ENCODE results near the gene THSD7A.
A peak's percentile ranks its signal among the peaks of the same experiment; 100 is the strongest.

The THSD7A gene

GRCh38 chr7:11492307-11492706 lies 339.7 kb downstream of the THSD7A start:
- peak; percentile 85 for DNase-seq

DNA sequence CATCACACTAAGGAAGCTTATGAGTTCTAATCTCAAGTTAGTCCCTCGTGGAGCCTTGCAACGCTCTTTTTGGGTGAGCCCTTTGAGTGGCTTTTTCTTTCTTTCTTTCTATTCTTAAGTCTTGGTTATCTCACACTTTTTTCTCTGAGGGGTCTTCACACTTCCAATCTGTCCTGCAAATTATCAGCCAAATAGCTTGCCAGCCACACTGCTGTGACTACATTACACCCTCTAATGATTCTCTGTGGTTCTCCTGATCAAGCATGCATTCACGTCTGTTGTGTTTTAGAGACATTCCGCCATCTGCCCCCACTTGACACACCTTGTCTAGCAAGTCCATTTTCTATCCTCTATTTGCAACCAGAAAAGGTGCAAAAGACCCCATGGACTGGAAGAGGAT lies 340.2 kb downstream of the THSD7A start:
- DNase-seq = no peak

DNA sequence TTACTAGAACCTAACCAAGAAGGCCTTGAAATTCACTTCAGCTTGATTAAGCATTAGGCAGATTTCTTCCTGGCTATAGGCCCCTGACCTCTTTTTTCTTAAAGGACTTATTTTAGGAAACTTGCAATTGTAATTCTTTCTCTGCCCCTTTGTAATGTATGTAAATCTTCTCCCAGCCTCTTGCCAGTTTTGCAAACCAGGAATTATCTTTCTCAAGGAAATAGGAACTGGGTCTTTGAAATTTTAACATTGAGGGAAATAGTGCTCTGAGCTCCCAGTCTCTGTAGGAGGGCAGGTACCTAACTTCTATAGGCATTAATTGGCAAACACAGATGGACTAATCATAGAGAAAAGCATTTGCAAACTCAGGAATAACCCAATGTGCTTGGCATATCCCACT lies 342.7 kb downstream of the THSD7A start:
- no peak for DNase-seq

DNA sequence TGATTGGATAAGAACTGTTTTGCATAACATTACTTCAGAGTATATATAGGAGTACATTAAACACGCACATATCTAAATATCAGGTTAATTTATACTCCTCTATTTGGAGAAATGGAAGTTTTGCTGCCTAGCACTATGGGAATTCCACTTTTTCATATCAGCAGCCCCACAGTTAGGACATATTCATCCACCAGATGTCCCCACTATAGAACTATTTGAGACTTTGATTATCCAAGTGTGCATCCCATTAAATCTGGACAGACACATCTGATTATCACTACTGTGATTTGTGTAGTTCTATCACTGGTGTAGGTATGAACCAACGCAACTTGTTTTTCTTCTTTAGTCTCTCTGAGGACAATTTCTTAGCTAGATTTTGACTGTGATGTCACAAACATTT lies 345.7 kb downstream of the THSD7A start:
- no peak for DNase-seq

GRCh38 chr7:11485636-11486035 lies 346.4 kb downstream of the THSD7A start:
- no peak for DNase-seq

GRCh38 chr7:11480143-11480542 lies 351.9 kb downstream of the THSD7A start:
- DNase-seq = peak; percentile 0

- DNase-seq = peak; percentile 66
These were observed 353.1 kb downstream of the THSD7A start for GRCh38 chr7:11478882-11479281.

GRCh38 chr7:11478426-11478825 lies 353.6 kb downstream of the THSD7A start:
- DNase-seq = peak; percentile 77

GRCh38 chr7:11474902-11475585 lies 357.0 kb downstream of the THSD7A start:
- peak; percentile 0 for DNase-seq

DNA sequence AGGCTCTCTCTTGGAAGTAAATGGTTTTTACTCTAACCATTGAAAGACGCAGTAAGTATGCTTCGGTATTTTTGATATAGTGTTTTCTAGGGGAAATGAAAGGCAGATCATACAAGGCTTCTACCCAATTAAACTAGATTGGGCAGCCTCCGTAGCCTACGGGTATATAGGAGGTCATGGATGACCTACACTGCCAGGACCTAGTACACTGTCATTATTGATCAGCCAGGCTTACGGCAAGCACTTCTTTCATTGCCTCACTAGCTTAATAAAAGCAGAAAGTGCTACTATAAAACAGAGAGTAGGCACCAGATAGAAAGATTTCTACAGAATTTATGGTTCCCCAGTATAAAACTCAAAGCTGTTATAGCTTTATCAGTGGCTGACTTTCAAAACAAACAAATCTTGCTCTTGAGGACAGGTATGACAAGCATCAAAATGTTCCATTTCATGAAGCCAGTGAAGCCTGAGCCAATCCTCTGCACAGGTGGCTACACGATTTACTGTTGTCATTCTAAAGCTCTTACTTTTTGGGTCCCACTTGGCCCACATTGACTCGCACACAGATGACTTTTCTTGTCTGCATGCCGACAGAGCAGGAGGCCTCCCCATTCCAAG lies 358.1 kb downstream of the THSD7A start:
- DNase-seq = no peak

DNA sequence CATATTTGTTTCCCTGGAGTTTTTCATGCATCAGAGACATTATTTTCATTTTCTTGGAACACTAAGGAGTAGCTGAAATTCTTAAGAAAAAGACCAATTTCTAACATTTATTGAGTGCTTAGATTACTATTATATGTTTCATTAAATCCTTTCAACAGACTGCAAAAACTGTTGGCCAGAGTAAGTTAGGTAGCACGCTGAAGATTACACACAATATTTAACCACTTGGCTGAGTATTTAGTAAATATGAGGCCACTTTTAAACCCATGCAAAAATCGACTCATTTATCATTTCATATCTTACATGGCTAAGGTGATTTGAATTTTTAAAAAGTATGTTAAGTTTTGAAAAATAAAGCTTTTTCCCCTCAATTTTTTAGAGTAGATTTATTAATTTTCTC lies 358.8 kb downstream of the THSD7A start:
- DNase-seq = no peak

DNA sequence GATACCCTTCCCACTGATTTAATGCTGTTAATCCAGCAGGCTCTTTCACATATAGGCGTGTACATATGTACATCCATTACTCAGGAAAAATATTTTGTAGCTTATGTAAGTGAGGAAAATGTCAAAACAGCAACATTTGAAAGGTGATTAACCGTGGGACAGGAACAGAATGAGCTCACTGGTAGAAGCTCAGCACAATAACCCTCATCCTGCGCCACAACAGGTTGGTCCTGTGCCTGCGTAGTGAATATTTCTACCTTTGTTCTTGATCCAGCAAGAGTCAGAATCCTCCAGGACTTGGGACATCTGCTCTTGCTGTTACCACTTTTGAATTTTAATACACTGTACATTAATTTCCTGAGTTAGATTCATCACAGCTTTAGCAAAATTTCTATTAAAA lies 359.4 kb downstream of the THSD7A start:
- no peak for DNase-seq

GRCh38 chr7:11471255-11471654 lies 360.7 kb downstream of the THSD7A start:
- DNase-seq = no peak

DNA sequence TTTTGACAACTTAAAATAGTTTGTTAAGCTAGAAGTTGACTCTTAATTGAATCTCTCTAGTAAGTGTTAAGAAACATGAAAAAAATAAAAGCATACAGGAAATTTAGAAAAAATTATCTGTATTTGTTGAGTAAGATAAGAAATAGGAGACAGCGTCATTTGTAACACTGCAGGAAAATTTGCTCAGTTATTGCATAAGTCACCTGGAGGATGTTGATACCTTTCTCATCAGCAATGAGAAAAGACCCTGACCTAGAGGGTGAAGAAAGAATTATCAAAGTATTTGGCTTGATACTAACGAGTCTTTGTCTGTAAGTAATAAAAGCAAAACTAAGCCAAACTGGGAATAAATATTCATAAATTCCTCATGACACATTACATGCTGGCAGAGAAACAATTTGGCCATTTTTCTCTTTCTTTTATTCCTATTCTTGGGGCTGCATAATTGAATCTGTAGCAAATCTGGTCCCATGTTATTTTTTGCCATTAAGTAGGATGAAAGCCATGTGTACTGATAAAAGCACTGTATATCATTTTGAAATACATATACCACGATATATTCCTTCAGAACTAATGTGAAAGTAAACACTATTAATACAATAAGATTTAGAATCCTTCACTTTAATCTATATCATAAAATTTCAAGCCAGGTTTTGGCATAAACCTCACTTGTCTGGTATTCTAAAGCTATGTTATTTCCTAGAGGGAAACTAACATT lies 362.8 kb downstream of the THSD7A start:
- no peak for DNase-seq

DNA sequence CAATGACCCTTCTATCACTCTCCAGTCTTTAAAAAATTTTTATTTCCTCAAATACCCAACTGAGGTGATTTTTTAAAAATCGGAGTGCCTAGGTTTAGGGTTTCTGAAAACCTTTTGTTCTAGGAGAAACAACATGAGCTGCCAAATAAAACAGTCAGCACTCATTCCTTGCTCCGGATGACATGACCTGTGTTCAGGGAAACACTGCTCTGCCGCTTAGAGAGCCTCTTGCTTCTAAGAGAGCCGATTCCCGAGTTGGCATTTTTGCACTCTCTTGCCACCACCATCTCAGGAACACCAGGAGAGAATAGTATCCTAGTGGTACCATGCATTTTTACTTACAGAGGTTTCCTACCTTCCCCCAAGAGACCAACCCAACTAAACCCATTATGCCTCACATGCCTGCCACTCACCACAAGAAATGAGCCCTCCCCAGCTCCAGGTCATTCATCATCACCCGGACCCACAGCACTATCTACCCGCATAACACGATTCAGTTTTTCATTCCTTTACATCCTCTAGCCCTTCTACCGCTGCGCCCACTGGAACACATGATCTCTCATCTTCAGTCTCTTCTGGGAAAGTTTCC lies 365.4 kb downstream of the THSD7A start:
- no peak for DNase-seq

- DNase-seq = no peak
These were observed 367.4 kb downstream of the THSD7A start for GRCh38 chr7:11464624-11465023.

DNA sequence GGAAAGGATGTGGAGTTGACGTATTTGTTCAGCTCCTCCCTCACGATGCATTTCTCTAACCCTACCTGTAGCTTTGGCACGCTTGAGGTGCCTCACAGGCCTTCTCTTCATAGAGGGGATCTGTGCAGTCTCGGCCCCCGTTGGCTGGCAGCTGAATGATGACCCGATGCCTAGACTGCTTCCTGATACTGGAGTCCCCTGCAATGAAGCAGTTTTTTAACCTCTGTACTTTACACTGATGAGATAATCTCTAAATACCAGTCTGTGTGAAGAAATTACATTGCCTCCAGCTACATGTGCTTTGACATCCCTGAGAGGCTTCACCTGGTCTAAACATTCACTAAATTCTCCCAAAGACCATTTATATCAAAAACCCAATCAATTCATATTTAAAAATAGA lies 370.1 kb downstream of the THSD7A start:
- no peak for DNase-seq

DNA sequence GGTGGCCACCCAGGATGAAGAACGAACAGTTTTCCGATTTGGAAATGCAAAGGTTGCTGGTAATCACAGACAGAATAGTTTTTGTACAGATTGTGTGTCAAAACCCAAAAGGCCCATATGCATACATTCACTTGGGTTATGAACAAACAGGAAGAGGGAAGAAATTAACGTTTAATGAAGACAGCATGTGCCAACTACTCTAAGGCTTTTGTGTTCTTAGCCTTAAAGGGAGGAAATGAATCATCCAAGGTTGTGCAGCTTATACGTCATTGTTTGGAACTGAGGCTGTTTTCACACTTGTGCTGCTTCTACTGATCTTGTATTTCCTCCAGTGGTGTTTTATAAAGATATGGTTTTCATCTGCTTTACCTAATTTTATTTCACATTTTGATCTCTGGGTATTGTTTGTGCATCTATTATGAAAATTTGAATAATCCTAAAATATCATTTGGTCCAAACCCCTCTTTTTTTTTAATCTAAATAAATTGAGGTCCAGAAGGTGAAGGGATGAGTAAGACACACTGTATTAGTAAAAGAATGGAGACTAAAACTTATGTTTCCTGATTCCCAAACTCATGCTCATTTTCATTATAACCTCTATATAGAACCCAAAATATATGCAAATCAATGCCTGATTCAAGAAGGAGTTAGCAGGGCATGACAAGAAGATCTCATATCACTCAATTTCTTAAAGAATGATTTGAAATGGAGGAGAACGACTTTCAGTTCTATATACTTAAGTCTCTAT lies 373.1 kb downstream of the THSD7A start:
- peak; percentile 87 for DNase-seq

DNA sequence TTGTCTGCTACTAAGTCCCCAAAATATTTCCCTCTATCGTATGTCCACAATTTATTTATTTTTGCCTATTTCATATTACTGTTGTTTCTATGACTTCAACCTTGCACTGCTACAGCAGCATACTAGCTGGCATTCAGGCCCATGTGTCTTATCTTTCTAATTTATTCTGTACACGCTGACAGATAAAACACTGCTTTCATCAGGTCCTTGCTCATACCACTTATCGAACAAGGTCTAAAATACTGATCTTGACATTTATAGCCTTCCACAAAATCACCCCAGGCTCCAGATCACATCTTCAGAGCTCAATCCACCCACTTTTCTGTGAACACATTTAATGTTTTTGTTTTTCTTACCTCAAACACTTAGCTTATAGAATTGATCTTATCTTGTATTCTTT lies 374.6 kb downstream of the THSD7A start:
- DNase-seq = no peak

GRCh38 chr7:11456574-11456973 lies 375.4 kb downstream of the THSD7A start:
- no peak for DNase-seq

GRCh38 chr7:11452476-11452875 lies 379.5 kb downstream of the THSD7A start:
- no peak for DNase-seq

DNA sequence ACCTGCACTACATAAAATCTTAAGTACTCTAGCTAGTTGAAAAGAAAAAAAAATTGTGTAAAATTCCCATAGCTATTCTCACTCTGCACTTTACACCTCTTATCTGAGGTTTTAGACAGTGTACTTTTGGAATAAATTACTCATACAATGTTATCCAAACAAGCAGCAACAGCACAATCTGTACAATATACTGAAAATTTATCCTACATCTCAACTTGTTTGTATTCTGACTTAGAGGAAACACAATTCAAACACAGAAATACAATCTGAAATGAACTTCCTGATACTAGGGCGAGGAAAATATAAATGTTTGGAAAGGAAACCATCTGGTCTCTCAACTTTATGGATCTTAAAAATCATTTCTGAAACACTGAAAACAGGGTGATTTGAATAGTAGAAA lies 381.7 kb downstream of the THSD7A start:
- DNase-seq = no peak

DNA sequence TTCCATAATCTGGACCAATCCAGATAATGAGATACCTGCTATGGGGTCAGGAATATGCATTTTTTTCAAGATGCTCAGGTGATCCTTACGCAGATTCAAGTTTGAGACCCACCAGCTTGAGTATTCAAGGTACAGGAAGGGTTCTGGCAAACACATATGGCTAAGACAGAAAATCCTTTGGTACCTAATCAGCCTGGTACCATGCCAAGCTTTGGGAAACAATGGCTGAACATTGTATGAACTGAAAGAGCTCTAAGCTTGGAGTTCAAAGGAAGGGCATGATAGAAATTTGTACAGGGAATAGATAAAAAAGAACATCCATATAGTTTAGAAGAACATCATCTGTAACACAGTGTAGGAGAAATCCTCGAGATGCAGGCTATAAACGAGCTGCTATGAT lies 382.7 kb downstream of the THSD7A start:
- DNase-seq = no peak

Data from MV-4-11 (cell line).